Measurements from ENCODE around the gene ORM2.

Gene ORM2

GRCh38 chr9:114287001-114287762 lies 42.5 kb upstream of the ORM2 start:
- H3K36me3 ChIP-seq (ENCODE audit: control insufficient read depth in 2 of 2, insufficient read depth in 2 of 2, low read length in 2 of 2), result peaks cover 0 to under 1% of the 10 kb centered on the region in 2 donors
- no peaks in the 10 kb centered on the region for H3K27me3 ChIP-seq (ENCODE audit: control insufficient read depth in 1 of 2, insufficient read depth in 2 of 2, low read length in 2 of 2)
- no peaks in the 10 kb centered on the region for H3K9me3 ChIP-seq (ENCODE audit: control insufficient read depth in 2 of 2, low read length in 2 of 2)
- no peak overlapping the region for H3K4me3 ChIP-seq (ENCODE audit: low read length in 2 of 2)
- no peak overlapping the region for H3K9ac ChIP-seq (ENCODE audit: low read length in 2 of 2)
- peaks cover 15% of the 10 kb centered on the region for H3K4me1 ChIP-seq (ENCODE audit: control insufficient read depth, insufficient read depth, low read length)
- H3K27ac ChIP-seq (ENCODE audit: low read length), result no peak overlapping the region

- no peak overlapping the region for H3K4me3 ChIP-seq (ENCODE audit: low read length in 2 of 2)
- H3K27ac ChIP-seq (ENCODE audit: low read length), result no peak overlapping the region
Observed at GRCh38 chr9:114287763-114288192, 41.9 kb upstream of the ORM2 start.

GRCh38 chr9:114288193-114289091 lies 41.2 kb upstream of the ORM2 start:
- no peaks in the 10 kb centered on the region for H3K27me3 ChIP-seq (ENCODE audit: control insufficient read depth in 1 of 2, insufficient read depth in 2 of 2, low read length in 2 of 2)
- H3K27ac ChIP-seq (ENCODE audit: low read length), result no peak overlapping the region
- H3K4me1 ChIP-seq (ENCODE audit: control insufficient read depth, insufficient read depth, low read length), result peaks cover 15% of the 10 kb centered on the region
- H3K4me3 ChIP-seq (ENCODE audit: low read length in 2 of 2), result no peak overlapping the region
- no peaks in the 10 kb centered on the region for H3K9me3 ChIP-seq (ENCODE audit: control insufficient read depth in 2 of 2, low read length in 2 of 2)
- H3K9ac ChIP-seq (ENCODE audit: low read length in 2 of 2), result no peak overlapping the region
- peaks cover 0 to 3% of the 10 kb centered on the region in 2 donors for H3K36me3 ChIP-seq (ENCODE audit: control insufficient read depth in 2 of 2, insufficient read depth in 2 of 2, low read length in 2 of 2)

More at GRCh38 chr9:114287763-114288192, 41.9 kb upstream of the ORM2 start:
- no peaks in the 10 kb centered on the region for H3K9me3 ChIP-seq (ENCODE audit: control insufficient read depth in 2 of 2, low read length in 2 of 2)
- H3K9ac ChIP-seq (ENCODE audit: low read length in 2 of 2), result no peak overlapping the region
- H3K36me3 ChIP-seq (ENCODE audit: control insufficient read depth in 2 of 2, insufficient read depth in 2 of 2, low read length in 2 of 2), result peaks cover 0 to 3% of the 10 kb centered on the region in 2 donors
- H3K27me3 ChIP-seq (ENCODE audit: control insufficient read depth in 1 of 2, insufficient read depth in 2 of 2, low read length in 2 of 2), result no peaks in the 10 kb centered on the region
- H3K4me1 ChIP-seq (ENCODE audit: control insufficient read depth, insufficient read depth, low read length), result peaks cover 15% of the 10 kb centered on the region

GRCh38 chr9:114289106-114289505 lies 40.6 kb upstream of the ORM2 start:
- Histone ChIP-seq H3K4me1 (ENCODE audit: control insufficient read depth, insufficient read depth, low read length) (peaks cover 15% of the 10 kb centered on the region), H3K27me3 (ENCODE audit: control insufficient read depth in 1 of 2, insufficient read depth in 2 of 2, low read length in 2 of 2) (no peaks in the 10 kb centered on the region), H3K27ac (ENCODE audit: low read length) (no peak overlapping the region), H3K9me3 (ENCODE audit: control insufficient read depth in 2 of 2, low read length in 2 of 2) (no peaks in the 10 kb centered on the region), H3K9ac (ENCODE audit: low read length in 2 of 2) (no peak overlapping the region), H3K4me3 (ENCODE audit: low read length in 2 of 2) (no peak overlapping the region), H3K36me3 (ENCODE audit: control insufficient read depth in 2 of 2, insufficient read depth in 2 of 2, low read length in 2 of 2) (peaks cover 0 to 3% of the 10 kb centered on the region in 2 donors)

- Histone ChIP-seq H3K27ac (ENCODE audit: low read length) (no peak overlapping the region), H3K4me3 (ENCODE audit: low read length in 2 of 2) (no peak overlapping the region)
Observed at GRCh38 chr9:114289571-114290481, 39.8 kb upstream of the ORM2 start.

GRCh38 chr9:114290561-114290986 lies 39.1 kb upstream of the ORM2 start:
- H3K9me3 ChIP-seq (ENCODE audit: control insufficient read depth in 2 of 2, low read length in 2 of 2), result peaks cover 0 to 4% of the 10 kb centered on the region in 2 donors
- no peaks in the 10 kb centered on the region for H3K27me3 ChIP-seq (ENCODE audit: control insufficient read depth in 1 of 2, insufficient read depth in 2 of 2, low read length in 2 of 2)
- H3K9ac ChIP-seq (ENCODE audit: low read length in 2 of 2), result no peak overlapping the region
- peaks cover 7 to 8% of the 10 kb centered on the region in 2 donors for H3K36me3 ChIP-seq (ENCODE audit: control insufficient read depth in 2 of 2, insufficient read depth in 2 of 2, low read length in 2 of 2)
- H3K27ac ChIP-seq (ENCODE audit: low read length), result no peak overlapping the region
- H3K4me3 ChIP-seq (ENCODE audit: low read length in 2 of 2), result no peak overlapping the region
- peaks cover 12% of the 10 kb centered on the region for H3K4me1 ChIP-seq (ENCODE audit: control insufficient read depth, insufficient read depth, low read length)

More at GRCh38 chr9:114289571-114290481, 39.8 kb upstream of the ORM2 start:
- H3K9me3 ChIP-seq (ENCODE audit: control insufficient read depth in 2 of 2, low read length in 2 of 2), result peaks cover 0 to 4% of the 10 kb centered on the region in 2 donors
- peaks cover 15% of the 10 kb centered on the region for H3K4me1 ChIP-seq (ENCODE audit: control insufficient read depth, insufficient read depth, low read length)
- no peaks in the 10 kb centered on the region for H3K27me3 ChIP-seq (ENCODE audit: control insufficient read depth in 1 of 2, insufficient read depth in 2 of 2, low read length in 2 of 2)
- H3K9ac ChIP-seq (ENCODE audit: low read length in 2 of 2), result no peak overlapping the region
- peaks cover 2 to 7% of the 10 kb centered on the region in 2 donors for H3K36me3 ChIP-seq (ENCODE audit: control insufficient read depth in 2 of 2, insufficient read depth in 2 of 2, low read length in 2 of 2)

- peaks cover 7 to 8% of the 10 kb centered on the region in 2 donors for H3K36me3 ChIP-seq (ENCODE audit: control insufficient read depth in 2 of 2, insufficient read depth in 2 of 2, low read length in 2 of 2)
- H3K27ac ChIP-seq (ENCODE audit: low read length), result no peak overlapping the region
- no peak overlapping the region for H3K9ac ChIP-seq (ENCODE audit: low read length in 2 of 2)
- H3K4me1 ChIP-seq (ENCODE audit: control insufficient read depth, insufficient read depth, low read length), result peaks cover 12% of the 10 kb centered on the region
- H3K4me3 ChIP-seq (ENCODE audit: low read length in 2 of 2), result no peak overlapping the region
- H3K9me3 ChIP-seq (ENCODE audit: control insufficient read depth in 2 of 2, low read length in 2 of 2), result peaks cover 0 to 4% of the 10 kb centered on the region in 2 donors
- no peaks in the 10 kb centered on the region for H3K27me3 ChIP-seq (ENCODE audit: control insufficient read depth in 1 of 2, insufficient read depth in 2 of 2, low read length in 2 of 2)
Observed at GRCh38 chr9:114291064-114291474, 38.6 kb upstream of the ORM2 start.

GRCh38 chr9:114291886-114292590 lies 37.6 kb upstream of the ORM2 start:
- Histone ChIP-seq H3K4me3 (ENCODE audit: low read length in 2 of 2) (no peak overlapping the region), H3K27me3 (ENCODE audit: control insufficient read depth in 1 of 2, insufficient read depth in 2 of 2, low read length in 2 of 2) (no peaks in the 10 kb centered on the region), H3K4me1 (ENCODE audit: control insufficient read depth, insufficient read depth, low read length) (peaks cover 12% of the 10 kb centered on the region), H3K9me3 (ENCODE audit: control insufficient read depth in 2 of 2, low read length in 2 of 2) (peaks cover 0 to 7% of the 10 kb centered on the region in 2 donors), H3K36me3 (ENCODE audit: control insufficient read depth in 2 of 2, insufficient read depth in 2 of 2, low read length in 2 of 2) (peaks cover 7 to 12% of the 10 kb centered on the region in 2 donors), H3K9ac (ENCODE audit: low read length in 2 of 2) (no peak overlapping the region), H3K27ac (ENCODE audit: low read length) (no peak overlapping the region)

GRCh38 chr9:114294664-114295063 lies 35.0 kb upstream of the ORM2 start:
- peaks cover 0 to 7% of the 10 kb centered on the region in 2 donors for H3K9me3 ChIP-seq (ENCODE audit: control insufficient read depth in 2 of 2, low read length in 2 of 2)
- peaks cover 8 to 12% of the 10 kb centered on the region in 2 donors for H3K36me3 ChIP-seq (ENCODE audit: control insufficient read depth in 2 of 2, insufficient read depth in 2 of 2, low read length in 2 of 2)
- H3K9ac ChIP-seq (ENCODE audit: low read length in 2 of 2), result no peak overlapping the region
- H3K4me1 ChIP-seq (ENCODE audit: control insufficient read depth, insufficient read depth, low read length), result no peaks in the 10 kb centered on the region
- H3K4me3 ChIP-seq (ENCODE audit: low read length in 2 of 2), result no peak overlapping the region
- H3K27me3 ChIP-seq (ENCODE audit: control insufficient read depth in 1 of 2, insufficient read depth in 2 of 2, low read length in 2 of 2), result no peaks in the 10 kb centered on the region
- H3K27ac ChIP-seq (ENCODE audit: low read length), result no peak overlapping the region
